NCI-H524 treated with DMSO at 0.1 percent for 48 hours (cell line): ENCODE data around the gene NRGN.
"Not testable (repeated sequence)": the region's sequence is repeated elsewhere in the genome, so short reads cannot be mapped to it uniquely, and the experiment has no call there.

Experiments used
- DNase-seq: peaks from one replicate; lab custom pipeline; 2025; lab: John Stamatoyannopoulos, UW

NRGN gene

DNA sequence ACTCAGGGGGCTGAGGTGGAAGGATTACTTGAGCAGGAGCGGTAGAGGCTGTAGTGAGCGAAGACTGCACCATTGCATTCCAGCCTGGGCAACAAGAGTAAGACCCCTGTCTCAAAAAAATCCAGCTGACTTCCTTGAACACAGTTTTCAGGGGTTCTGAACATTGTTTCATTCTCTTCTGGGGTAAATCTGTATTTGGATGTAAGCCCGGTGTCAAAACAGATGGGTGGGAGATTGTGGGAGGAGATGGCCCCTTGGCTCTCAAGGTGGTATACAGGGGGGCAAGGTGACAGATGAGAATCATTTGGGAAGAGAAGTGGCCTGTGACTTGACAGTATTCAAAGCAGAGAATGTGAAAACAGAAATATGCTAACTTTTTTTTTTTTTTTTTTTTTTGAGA, 17.6 kb downstream of the NRGN start:
- no peak for DNase-seq

DNA sequence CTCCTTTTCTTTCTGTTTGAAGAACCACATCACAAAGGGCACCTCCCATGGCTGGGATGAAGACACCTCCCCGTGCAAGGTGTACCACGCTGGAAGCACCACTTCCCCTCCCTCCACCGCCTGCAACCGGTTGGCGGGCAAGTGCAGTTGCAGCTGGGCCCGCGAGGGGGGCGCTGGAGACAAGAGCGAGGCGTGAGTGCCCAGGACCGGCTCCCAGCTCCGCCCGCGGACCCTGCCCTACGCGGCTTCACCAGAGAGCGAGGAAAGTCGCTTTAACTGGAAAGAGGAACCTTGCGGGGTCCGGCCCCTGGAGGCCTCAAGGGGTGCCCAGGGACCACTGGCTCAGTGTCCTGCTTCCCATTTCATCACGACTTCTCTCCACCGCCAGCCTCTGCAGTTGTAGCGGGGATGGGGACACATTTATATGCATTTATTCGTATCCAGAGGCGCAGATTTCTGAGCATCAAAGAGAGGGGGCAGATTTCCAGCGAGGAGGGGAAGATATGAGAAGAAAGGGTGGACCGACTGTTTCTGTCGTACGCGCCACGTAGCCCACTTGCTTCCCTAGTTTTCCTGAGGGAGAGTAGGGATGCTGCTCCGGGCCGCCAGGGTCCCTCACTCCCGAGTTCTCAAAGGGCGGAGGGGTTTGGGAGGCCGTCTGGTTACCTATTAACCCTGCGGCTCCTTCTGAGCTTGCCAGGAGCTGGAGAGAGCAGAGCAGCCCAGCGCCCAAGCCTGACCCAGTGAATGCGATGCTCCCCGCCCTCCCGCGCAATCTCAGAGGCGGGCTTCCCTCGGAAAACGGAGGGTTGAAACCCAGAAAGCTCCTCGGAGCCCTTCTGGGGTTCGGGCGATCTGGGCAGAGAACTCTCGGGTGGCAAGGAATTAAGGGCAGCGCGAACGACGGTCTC, 18.9 kb downstream of the NRGN start:
- no peak for DNase-seq

DNA sequence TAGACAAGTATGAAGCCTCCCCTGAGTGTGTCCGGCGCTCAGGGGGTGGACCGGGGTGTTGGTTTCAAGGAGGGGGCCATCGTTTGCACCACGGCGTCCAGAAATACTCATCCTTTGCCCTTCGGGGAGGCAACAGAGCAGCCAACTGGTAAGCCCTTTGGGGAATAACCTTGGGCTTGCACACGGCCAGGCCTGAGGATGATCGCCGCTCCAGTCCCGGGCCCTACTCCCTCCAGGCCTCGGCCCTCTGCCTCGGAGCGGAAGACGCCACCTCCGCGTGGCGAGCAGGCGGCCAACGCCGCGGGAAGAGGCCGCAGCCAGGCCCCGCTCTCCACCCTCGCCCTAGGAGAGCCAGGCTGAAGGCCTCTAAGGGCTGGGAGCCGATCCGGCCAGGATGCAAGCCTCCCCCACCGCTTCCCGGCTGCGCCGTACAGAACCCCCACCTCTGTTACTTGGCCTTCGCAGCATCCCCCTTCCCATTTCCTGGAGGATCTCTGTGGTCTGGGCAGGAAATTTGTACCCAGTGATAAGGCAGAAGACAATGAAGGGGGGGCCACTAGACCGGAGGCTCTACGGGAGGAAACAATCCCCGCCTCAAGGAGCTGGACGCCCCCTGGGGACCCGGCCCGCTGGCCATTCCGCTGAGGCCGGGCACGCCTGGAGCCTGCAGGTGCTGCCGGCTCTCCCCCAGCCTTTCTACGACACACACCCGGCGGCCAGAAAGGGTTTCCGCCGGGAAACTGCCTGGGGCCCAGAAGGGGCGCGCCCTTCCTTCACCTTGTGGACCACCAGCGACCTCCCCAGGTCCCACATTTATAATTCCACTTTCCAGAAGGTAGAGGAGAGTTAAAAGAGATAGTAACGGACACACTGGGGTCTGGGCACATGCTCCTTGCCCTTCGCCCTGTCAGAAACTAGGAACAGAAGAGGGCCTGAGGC, 19.8 kb downstream of the NRGN start:
- no peak for DNase-seq

DNA sequence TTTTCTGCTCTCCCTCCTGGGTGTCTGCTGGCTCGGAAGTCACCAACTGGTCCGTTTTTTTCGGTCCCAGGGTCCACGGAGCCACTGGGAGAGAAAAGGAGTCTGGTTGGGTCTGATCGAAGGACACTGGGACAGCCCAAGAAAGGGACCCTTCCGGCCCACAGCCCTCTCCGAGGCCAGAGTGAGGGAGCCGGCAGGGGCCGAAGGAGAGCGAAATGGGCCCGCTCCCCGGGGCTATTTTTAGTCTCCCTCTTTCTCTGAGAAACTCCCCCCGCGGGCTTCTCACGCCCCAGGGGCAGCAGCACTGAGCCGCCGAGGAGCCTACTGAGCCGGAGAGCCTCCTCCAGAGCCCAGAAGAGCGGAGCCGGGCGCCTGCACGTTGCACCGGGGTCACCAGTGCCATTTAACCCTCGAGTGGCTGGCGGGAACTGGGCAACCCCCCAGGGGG, 20.5 kb downstream of the NRGN start:
- no peak for DNase-seq

DNA sequence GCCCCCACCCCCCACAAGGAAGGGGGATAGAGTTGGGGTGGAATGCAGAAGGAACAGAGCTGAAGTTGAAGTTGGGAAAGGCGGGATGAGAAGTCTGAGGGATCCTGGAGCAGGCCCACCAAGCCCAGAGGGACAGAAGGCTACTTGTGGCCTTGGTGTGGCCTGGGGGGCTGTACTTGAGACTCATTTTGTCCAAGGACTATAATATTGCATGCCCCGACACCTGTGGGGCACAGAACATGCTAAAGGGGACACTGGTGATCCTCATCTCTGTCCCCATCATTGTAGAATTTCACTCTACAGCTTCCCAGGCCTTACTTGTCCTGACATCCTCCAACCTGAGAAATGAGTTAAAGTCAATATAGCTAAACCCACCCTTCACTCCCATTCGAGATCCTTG, 21.1 kb downstream of the NRGN start:
- no peak for DNase-seq

DNA sequence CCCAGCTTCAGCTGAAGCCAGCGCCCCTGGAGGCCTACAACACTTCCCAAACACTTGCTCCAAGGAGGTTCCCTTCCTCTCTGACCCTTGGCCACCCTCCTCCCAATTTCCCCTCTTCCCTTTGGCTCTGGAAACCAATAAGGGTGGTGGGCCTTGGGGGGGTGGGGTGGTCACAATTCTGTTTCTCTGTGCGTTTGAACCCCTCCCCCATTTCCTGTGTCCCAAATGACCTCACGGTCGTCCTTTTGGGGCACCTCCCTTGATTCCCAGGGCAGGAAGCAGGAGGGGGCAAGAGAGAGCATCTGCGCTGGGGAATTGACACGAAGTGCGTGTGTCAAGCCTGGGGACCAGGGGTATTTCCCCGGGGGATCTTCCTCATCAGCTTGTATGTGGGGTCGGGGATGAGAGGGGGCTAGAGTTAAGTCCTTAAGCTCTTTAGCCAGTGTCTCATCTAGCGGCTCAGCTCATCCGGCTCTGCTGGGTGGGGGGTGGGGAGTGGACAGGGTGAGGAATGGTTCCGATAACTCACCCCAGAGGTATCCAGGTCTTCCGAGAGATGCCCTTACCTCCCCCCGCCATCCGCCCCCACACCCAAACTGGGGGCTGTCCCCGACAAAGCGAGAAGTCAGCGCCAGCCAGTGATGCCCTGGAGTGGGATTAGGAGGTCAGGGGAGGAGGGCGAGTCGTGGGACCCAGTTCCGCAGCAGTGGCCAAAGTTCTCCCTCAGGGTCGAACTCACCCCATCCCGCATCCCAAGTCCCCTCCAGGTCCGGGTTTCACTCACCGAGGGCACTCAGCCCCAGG, 21.8 kb downstream of the NRGN start:
- no peak for DNase-seq

DNA sequence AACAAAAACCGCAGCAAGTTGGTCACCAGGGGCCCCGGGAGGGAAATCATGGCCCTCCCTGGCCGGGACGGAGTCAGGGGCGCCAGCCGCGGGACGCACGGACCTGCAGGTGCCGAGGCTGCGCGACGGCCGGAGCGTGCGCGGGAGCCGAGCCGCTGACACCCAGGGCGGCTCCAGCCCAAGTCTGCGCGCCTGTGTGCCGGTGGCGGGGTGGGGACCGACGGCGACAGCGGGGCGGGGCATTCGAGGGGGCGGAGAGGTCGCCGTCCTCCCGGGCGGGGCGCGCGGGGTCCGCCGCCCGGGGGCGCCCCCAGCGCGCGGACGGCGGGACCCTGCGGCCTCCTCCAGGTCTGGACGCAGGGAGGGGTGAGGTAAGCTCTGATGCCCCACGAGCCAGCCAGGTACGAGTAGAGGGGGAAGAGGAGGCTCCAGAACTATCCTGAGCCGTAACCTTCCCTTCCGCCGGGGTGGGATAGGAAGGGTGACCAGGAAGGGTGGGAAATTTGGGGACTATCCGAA, 22.4 kb downstream of the NRGN start, which contains the start of gene ESAM:
ESAM (minus strand) TSS at position 186 of the 519 bp plus-strand sequence; CDS start at position 50, 136 bp downstream.
- no peak for DNase-seq

DNA sequence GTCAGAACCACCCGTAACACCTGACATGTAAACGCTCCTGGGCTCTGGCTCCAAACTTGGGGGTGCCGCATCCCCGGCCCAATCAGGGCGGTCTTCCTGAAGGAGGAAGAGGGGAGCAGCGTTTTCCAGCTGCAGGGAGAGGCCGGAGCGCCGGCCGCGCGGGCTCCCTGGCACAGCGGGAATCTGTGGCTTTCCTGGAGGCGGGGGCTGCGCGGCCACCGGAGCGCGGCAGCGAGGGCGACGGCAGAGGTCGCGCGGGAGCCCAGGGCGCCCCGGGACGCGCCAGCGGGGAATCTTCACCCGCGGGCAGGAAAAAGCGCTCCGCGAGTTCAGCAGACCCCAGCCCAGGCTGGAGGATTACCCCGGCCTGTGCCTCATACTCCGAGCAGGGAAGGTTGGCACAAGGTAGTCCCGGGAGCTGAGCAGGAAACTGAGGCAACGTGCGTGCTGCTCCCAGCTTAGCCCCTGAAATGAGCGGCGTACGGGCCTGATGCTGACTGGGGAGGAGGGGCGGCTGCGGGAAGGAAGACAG, 22.9 kb downstream of the NRGN start:
- DNase-seq, result no peak

DNA sequence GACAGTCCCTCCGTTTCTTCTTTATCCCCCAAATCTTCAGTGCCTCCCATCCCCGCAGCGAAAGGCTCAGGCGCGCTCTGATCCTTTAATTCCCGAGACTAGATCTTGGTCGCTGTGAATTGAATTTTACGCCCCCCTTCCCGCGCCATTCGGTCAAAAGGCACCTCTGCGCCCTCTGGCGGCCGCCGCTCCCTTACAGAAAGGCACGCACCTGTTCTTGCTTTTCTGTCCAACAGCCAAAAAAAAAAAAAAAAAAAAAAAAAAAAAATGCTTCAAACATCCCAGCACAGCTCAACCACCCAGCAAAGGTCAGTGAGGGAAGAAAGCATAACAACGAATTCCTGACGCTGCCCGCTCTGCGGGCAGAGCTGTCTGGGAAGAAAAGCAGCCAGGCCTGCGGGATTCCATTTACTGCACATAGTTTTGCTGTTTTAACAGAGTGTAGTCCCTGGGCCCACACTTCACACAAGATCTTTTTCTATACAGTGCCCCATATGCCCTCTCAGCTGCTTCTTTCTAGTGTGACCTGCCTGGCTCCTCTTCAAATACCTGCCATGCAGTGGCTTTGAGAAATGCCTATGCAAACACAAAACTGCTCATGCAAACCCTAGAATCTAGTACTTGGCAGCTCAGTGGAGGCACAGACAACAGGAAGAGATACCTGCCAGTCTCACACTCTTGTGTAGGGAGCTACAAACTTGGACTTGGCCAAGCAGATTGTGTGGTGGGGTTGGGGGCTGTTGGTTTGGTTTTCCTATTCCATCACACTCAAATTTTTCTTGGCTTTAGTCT, 23.6 kb downstream of the NRGN start:
- DNase-seq, result peak; percentile 22

DNA sequence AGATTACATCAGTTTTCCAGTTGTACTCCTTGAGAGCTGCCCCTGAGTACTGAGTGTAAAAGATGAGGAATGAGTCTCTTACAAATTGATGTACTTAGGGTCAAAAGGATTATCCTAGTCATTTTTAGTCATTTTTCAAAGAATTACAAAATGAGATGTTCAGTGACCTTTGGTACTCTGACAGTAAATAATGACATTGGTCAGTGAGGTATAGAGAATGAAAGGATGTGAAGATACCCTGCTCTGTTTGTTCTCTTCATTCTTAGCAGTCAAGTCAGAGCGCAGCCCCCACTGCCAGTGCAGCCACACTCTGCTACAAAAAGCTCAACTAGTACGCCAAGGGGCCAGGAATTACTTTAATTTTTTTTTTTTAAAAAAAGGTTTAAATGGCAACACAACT, 26.4 kb downstream of the NRGN start:
- DNase-seq, result no peak

DNA sequence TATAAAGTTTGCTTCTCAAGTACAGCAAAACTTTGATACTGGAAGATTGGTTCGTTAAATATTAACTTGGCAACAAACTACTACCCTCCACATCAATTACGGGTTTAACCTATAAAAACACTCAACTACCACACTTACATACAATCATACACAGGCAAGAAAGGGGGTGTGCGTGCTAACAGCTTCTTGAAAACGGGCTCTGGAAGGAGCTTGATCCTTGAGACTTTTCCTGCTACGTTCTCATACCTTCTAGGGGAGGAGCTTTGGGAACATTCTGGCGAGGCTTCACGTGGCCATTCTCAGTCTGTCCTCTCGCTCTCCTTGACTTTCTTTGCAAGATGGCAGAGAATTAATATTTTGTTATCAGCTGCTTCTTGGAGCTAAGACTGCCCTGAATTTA, 29.2 kb downstream of the NRGN start:
- no peak for DNase-seq

DNA sequence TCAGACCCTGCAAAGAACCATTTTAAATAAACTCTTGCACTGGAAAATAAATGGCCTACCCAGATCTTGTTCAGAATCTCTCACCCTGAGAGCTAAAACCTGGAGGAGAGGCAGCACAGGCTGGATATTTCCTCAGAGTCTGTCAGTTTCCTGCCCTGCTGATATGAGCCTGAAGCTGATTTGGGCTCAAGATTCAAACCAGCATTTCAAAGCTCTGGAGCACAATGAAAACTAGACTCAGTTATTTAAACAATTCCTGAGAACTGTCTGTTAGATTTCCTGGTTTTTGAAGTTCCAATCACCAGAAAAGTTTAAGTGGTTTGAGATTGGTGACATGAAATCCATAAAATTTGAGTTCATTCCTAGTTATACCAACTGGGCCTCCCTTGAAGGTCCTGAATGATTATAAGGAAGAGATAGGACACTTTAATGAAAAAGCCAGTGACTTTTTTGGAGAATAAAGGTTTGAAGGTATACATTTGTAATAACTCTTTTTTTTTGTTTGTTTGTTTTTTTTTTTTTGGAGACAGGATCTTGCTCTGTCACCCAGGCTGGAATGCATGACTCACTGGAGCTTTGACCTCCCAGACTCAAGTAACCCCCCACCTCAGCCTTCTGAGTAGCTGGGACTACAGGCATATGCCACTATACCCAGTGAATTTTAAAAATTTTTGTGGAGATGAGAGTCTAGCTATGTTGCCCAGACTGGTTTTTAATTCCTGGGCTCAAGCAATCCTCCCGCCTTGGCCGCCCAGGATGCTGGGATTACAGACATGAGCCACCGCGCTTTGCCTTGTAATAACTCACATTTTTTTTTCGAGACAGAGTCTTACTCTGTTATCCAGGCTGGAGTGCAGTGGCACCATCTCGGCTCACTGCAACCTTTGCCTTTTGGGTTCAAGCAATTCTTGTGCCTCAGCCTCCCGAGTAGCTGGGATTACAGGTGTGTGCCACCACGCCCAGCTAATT, 30.3 kb downstream of the NRGN start:
- DNase-seq, result no peak

DNA sequence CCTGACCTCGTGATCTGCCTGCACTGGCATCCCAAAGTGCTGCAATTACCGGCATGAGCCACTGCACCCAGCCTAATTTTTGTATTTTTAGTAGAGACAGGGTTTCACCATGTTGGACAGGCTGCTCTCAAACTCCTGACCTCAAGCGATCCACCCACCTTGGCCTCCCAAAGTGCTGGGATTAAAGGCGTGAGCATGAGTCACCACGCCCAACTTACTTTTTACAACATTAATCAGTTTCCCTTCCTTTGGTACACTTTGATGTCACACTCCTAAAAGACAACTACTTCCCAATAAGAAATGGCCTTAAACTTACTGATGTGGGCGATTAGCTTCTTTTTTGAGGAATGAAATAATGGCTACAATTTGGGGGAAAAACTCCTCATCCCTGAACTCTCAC, 31.2 kb downstream of the NRGN start:
- DNase-seq, result not testable (repeated sequence)

DNA sequence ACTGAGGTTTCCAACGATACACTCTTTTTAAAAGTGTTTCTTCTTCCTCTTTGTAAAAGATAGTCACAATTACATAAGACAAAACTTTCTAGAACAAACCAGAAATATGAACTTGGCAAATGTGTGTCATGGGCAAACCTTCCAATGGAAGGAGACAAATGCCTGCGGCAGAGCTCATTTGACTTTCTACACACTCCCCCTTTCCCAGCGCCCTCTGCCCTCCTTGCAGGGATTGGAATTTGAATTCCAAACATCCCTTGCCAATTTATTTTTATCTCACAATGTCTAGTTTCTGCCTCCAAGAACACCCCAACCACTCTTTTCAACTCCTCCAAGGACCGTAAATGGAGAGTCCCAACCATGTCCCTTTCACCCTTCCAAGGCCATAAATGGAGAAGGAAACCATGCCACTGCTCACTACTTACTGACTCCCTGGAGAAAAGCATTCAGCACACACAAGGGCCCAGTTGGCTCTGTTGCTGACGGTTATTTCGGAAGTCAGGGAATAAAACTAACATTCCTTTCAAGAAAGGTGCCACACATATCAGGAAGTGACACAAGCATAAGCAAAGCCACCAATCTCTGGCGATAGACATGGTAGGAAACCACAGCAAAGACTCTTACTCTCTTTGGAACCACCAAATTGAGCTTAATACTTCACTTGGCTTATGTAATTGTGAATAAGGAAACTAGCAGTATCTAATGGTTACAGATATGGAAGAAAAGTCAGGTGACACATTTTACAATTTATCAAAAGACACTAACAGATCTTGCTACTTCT, 37.3 kb downstream of the NRGN start:
- DNase-seq, result no peak

DNA sequence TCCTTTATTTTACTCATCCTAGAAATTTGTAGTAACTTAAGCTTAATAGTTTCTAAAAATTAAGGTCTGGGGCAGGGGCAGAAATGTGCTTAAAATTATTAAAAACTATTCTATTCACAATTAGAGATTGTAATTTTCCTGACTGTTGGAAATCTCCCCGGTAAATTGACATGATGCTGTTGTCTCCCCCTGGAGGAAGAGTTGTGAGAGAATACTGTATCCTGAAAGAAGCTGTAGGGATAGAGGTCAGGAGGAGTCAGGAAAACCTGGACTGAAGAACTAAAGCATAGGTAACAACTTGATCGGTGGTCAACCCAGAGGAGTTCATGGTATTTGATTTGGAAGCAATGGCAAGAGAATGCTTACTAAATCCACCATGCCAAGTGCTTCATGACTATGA, 38.5 kb downstream of the NRGN start:
- DNase-seq, result no peak

DNA sequence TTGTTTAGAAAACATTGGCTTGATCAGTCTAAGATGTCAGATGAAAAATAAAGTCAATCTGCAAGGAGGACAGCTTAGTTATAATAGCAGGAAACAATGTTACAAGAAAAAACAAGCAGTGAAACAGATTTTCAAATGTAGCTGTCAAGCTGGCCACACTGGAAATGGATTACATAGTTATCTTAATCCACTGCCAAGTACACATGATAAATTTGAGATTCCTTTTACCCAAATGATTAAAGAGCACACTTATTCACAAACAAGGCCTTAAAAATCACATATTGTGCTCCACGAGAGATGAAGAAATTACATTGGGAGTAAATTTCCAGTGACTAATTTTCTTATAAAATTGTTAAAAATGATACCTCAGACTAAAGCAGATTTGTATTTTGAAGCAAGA, 39.8 kb downstream of the NRGN start:
- no peak for DNase-seq

DNA sequence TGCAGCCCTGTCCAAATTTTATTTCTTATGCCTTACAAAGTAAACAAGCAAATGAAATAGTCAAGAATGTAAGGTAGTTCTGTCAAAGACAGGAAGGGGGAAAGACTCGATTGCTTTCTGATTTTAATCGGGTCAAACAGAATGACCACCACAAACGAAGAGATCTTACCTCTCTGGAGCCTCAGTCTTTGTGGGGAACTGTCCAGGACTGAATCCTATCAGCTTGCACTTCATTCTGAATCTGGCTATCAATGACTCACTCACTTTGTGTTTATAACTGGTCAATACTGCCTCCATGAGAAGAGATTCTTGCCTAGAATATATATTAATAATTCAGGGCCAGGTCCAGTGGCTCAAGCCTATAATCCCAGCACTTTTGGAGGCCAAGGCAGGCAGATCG, 43.3 kb downstream of the NRGN start:
- DNase-seq, result no peak

DNA sequence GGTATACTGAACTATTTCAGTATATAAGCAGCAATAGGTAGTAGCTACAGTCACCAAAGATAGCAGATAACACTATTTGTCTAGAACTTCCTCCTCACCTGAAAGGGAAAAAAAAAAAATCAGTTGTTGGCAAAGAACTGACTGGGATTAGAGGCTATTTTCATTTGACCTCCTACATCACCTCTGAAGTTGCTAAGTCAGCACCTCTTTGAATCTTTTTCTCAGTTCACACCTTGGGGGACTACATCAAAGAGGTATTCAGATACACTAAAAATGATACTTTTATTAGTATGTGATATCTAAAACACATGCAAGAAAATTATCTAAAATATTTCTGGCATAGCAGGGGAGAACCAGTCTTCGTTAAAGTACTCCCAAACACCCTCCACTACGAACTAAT, 44.3 kb downstream of the NRGN start:
- DNase-seq, result no peak

DNA sequence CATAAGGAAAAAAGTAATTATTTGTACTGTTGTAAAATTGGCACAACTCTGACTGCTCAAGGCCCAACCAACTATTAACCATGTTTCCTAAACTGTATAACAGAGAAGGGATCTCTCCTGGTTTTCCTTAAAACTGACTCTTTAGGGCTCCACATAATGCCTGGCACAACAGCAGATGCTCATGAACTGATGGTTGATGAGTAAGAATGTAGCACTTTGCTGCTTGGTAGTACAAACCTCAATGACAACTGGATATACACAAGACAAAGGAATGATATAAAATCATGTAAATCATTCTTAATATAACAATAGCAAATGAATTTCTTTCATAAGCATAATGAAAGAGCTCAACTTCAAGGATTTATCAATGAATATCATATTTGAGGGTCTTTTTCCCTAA, 48.8 kb downstream of the NRGN start:
- no peak for DNase-seq
